Lower lobe of right lung (tissue), 2 donors: ENCODE results near the gene ITGB3. TPM values are rescaled to one million over a fixed set of nuclear protein-coding genes. Genes with fewer than 3 reads are reported as not detected.
A peak's percentile ranks its signal among the peaks of the same experiment; 100 is the strongest.

Source experiments
- ATAC-seq, 2 donors: fragments of 200-7000 bp; cut with Tn5 transposase; one replicate each; pipeline ENCODE4 v1.9.1; 2020 to 2022; ENCODE audit warnings: mild to moderate bottlenecking in 2 of 2, moderate library complexity in 2 of 2
- DNase-seq: peaks from one replicate; pipeline ENCODE4 v3.0.0-alpha.2; 2020
- H3K27ac ChIP-seq: fragments of 200-600 bp; one replicate; pipeline ENCODE4 v1.8.0; 2022
- H3K27me3 ChIP-seq: fragments of 200-600 bp; one replicate; pipeline ENCODE4 v1.8.0; 2022; ENCODE audit warnings: low read depth
- H3K36me3 ChIP-seq: fragments of 200-600 bp; one replicate; pipeline ENCODE4 v1.8.0; 2022; ENCODE audit warnings: mild to moderate bottlenecking
- H3K4me1 ChIP-seq: fragments of 200-600 bp; one replicate; pipeline ENCODE4 v1.8.0; 2022
- H3K4me3 ChIP-seq: fragments of 200-600 bp; one replicate; pipeline ENCODE4 v1.8.0; 2022; ENCODE audit warnings: mild to moderate bottlenecking
- H3K9me3 ChIP-seq: fragments of 200-600 bp; one replicate; pipeline ENCODE4 v1.8.0; 2022
- intact Hi-C: fragments of 100-400 bp; cut with DNase I; formaldehyde crosslinking; loops from one replicate; pipeline ENCODE4 v1.11.0; 2022
- total RNA-seq: library from RNA; stranded (reverse); fragmentation: NEBNext Ultra II Directional; extraction: Animal tissue kit (Norgen Biotek cat#: 25700); gene quantifications from one replicate; pipeline ENCODE4 v1.2.1, GENCODE V29; 2021
- TF ChIP-seq, protein P1 (sequence below): fragments of 200-600 bp; IDR thresholded peaks from one replicate; pipeline ENCODE4 v1.8.0; 2022; ENCODE audit warnings: antibody characterized with exemption, mild to moderate bottlenecking
- donor health status: DM: no; HTN: yes; CAD: no; lungs with severe emphysema.

The ITGB3 gene
- total RNA-seq, 1 donor from 2014 or later: 10.5 TPM

DNA sequence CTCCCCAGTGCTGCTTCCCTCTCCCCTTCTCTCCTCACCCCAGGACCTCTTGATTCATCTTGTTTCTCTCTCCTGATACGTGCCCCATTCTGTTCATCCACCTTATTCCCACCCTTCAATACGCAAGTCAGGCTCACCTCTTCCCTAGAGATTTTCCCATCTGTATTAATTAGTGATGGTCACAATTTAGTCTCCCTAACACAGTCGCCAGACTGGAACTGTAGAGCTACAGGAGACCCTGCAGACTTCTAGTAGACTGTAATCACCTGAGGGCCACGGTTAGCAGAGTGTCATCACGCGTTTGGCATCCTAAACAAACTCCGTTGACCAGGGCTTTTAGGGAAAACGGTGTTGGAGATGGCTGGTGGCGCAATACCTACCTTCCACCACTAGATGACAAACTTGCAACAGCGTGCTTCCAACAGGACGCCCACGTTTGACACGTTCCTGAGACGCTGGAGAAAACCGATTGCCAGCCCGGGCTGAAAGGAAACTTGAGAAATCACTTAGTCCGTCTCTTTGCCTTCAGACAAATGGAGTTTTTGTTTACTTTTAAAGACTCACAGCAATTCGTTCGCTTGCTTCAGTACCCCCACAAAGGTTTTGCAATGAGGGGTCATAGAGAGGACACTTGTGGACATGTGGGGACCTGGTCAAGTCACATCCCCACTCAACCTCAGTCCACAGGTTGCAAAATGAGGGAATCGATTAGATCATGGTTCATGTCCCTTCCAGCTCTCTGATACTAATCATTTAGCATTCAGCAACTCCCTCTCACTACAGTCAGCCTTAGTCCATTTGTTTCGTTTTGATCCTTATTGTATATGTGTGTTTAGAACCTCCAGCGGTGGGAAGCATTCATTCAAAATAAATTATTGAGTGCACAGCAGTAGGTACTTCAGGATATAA lies 23.8 kb upstream of the ITGB3 start:
- peak; percentile 82 for DNase-seq
- H3K27ac ChIP-seq: no peak overlapping the region

DNA sequence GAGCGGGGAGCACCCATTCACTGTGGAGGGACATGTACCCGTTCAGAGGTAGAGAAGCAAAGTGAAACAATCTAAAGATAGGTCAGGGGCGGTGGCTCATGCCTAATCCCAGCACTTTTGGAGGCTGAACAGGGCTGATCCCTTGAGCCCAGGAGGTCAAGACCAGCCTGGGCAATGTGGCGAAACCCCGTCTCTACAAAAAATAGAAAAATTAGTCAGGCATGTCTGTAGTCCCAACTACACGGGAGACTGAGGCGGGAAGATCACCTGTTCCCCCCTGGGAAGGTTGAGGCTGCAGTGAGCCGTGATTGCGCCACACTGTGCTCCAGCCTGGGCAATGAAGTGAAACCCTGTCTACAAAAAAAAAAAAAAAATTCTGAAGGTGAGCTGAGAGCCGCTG lies 22.8 kb upstream of the ITGB3 start:
- Histone ChIP-seq H3K4me3 (no peak overlapping the region), H3K9me3 (no peaks in the 10 kb centered on the region), H3K27me3 (no peaks in the 10 kb centered on the region), H3K4me1 (peaks cover 8% of the 10 kb centered on the region), H3K36me3 (no peaks in the 10 kb centered on the region), H3K27ac (no peak overlapping the region)
- peak in 1 of 2 donors; percentile 12 for ATAC-seq
- no peak for DNase-seq
- intact Hi-C loops: no loop called here
- TF ChIP-seq, protein P1, sequence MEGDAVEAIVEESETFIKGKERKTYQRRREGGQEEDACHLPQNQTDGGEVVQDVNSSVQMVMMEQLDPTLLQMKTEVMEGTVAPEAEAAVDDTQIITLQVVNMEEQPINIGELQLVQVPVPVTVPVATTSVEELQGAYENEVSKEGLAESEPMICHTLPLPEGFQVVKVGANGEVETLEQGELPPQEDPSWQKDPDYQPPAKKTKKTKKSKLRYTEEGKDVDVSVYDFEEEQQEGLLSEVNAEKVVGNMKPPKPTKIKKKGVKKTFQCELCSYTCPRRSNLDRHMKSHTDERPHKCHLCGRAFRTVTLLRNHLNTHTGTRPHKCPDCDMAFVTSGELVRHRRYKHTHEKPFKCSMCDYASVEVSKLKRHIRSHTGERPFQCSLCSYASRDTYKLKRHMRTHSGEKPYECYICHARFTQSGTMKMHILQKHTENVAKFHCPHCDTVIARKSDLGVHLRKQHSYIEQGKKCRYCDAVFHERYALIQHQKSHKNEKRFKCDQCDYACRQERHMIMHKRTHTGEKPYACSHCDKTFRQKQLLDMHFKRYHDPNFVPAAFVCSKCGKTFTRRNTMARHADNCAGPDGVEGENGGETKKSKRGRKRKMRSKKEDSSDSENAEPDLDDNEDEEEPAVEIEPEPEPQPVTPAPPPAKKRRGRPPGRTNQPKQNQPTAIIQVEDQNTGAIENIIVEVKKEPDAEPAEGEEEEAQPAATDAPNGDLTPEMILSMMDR: no peak

More for the DNA sequence above, 23.8 kb upstream of the ITGB3 start:
- H3K9me3 ChIP-seq: no peaks in the 10 kb centered on the region
- peak; percentile 91 to 93 for ATAC-seq
- H3K36me3 ChIP-seq: no peaks in the 10 kb centered on the region
- H3K4me1 ChIP-seq: peaks cover 19% of the 10 kb centered on the region
- TF ChIP-seq, protein P1: peak; percentile 96
- intact Hi-C loops: loop anchor here (5.0 kb wide), 1 partner anchor 88 kb away; no protein-coding TSS in a partner anchor
- peak overlapping the region; percentile 25 for H3K4me3 ChIP-seq
- no peaks in the 10 kb centered on the region for H3K27me3 ChIP-seq

DNA sequence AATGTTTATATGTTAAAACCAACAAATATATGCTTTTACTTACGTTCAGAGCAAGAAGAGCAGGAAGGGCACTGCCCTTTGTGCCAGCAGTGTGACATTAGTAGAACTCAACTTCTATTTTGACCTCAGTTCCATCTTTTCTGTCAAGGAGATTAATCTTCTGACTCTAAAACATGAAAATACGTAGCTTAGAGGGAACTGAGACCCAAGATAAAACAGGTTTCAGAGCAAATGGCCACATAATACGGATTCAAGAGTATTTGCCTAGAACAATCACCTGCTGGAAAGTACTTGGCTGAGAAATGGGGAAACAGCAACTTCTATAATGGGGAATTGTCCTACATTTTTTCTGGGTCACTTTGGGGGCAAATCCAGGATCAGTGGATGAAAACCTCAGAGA lies 22.3 kb upstream of the ITGB3 start:
- ATAC-seq (no peak), DNase-seq (no peak)
- H3K27me3 ChIP-seq: no peaks in the 10 kb centered on the region
- no peaks in the 10 kb centered on the region for H3K36me3 ChIP-seq
- TF ChIP-seq, protein P1: no peak
- intact Hi-C loops: no loop called here
- no peak overlapping the region for H3K4me3 ChIP-seq
- no peak overlapping the region for H3K27ac ChIP-seq
- H3K9me3 ChIP-seq: no peaks in the 10 kb centered on the region
- H3K4me1 ChIP-seq: peaks cover 3% of the 10 kb centered on the region

DNA sequence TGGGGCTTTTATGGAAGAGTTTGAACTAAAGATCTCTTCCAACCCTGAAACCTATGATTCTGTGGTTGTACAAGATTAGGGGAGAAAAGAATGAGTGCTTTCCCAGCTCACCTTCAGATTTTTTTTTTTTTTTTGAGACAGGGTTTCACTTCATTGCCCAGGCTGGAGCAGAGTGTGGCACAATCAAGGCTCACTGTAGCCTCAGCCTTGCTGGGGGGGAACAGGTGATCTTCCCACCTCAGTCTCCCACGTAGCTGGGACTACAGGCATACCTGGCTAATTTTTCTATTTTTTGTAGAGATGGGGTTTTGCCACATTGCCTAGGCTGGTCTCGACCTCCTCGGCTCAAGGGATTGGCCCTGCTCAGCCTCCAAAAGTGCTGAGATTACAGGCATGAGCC lies 21.8 kb upstream of the ITGB3 start:
- ATAC-seq: no peak
- H3K27ac ChIP-seq: no peak overlapping the region

GRCh38 chr17:47232465-47232864 lies 21.2 kb upstream of the ITGB3 start:
- no peak overlapping the region for H3K4me3 ChIP-seq
- H3K27me3 ChIP-seq: no peaks in the 10 kb centered on the region
- H3K9me3 ChIP-seq: no peaks in the 10 kb centered on the region
- ATAC-seq (no peak), DNase-seq (no peak)
- H3K27ac ChIP-seq: no peak overlapping the region
- intact Hi-C loops: no loop called here
- H3K4me1 ChIP-seq: no peaks in the 10 kb centered on the region
- TF ChIP-seq, protein P1: no peak
- no peaks in the 10 kb centered on the region for H3K36me3 ChIP-seq

More for the DNA sequence above, 21.8 kb upstream of the ITGB3 start:
- intact Hi-C loops: no loop called here
- TF ChIP-seq, protein P1: no peak
- no peak for DNase-seq
- Histone ChIP-seq H3K9me3 (no peaks in the 10 kb centered on the region), H3K4me1 (no peaks in the 10 kb centered on the region), H3K27me3 (no peaks in the 10 kb centered on the region), H3K36me3 (no peaks in the 10 kb centered on the region), H3K4me3 (no peak overlapping the region)
